ENCODE data around the gene LMBR1. TPM values are rescaled to one million over a fixed set of nuclear protein-coding genes. Genes with fewer than 3 reads are reported as not detected.
"Not testable (repeated sequence)": the region's sequence is repeated elsewhere in the genome, so short reads cannot be mapped to it uniquely, and the experiment has no call there.

Gene LMBR1
- total RNA-seq, 1 donor from 2014 or later, result 37.3 TPM

- no peak overlapping the region for H3K4me3 Mint-ChIP-seq (ENCODE audit: unreplicated experiment)
- H3K9me3 Mint-ChIP-seq (ENCODE audit: low read depth), result peaks cover 15% of the 10 kb centered on the region
- H3K4me1 Mint-ChIP-seq (ENCODE audit: low read depth), result peaks cover 10% of the 10 kb centered on the region
- TF ChIP-seq, protein P1, sequence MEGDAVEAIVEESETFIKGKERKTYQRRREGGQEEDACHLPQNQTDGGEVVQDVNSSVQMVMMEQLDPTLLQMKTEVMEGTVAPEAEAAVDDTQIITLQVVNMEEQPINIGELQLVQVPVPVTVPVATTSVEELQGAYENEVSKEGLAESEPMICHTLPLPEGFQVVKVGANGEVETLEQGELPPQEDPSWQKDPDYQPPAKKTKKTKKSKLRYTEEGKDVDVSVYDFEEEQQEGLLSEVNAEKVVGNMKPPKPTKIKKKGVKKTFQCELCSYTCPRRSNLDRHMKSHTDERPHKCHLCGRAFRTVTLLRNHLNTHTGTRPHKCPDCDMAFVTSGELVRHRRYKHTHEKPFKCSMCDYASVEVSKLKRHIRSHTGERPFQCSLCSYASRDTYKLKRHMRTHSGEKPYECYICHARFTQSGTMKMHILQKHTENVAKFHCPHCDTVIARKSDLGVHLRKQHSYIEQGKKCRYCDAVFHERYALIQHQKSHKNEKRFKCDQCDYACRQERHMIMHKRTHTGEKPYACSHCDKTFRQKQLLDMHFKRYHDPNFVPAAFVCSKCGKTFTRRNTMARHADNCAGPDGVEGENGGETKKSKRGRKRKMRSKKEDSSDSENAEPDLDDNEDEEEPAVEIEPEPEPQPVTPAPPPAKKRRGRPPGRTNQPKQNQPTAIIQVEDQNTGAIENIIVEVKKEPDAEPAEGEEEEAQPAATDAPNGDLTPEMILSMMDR (IDR thresholded peaks at IDR 0.05), result no peak
- H3K36me3 Mint-ChIP-seq (ENCODE audit: low read depth), result peaks cover 2% of the 10 kb centered on the region
- H3K27me3 Mint-ChIP-seq (ENCODE audit: low read depth), result no peaks in the 10 kb centered on the region
- no peak for DNase-seq (ENCODE audit: low spot score)
- H3K27ac Mint-ChIP-seq (ENCODE audit: unreplicated experiment), result no peak overlapping the region
Observed at GRCh38 chr7:156845379-156846101, 47.4 kb downstream of the LMBR1 start.

- peaks cover 17% of the 10 kb centered on the region for H3K4me1 Mint-ChIP-seq (ENCODE audit: low read depth)
- not testable (repeated sequence) for H3K9me3 Mint-ChIP-seq (ENCODE audit: low read depth); H3K36me3 Mint-ChIP-seq (ENCODE audit: low read depth); DNase-seq (ENCODE audit: low spot score); H3K27me3 Mint-ChIP-seq (ENCODE audit: low read depth); H3K27ac Mint-ChIP-seq (ENCODE audit: unreplicated experiment); H3K4me3 Mint-ChIP-seq (ENCODE audit: unreplicated experiment)
Observed at GRCh38 chr7:156843582-156843981, 49.4 kb downstream of the LMBR1 start.

DNA sequence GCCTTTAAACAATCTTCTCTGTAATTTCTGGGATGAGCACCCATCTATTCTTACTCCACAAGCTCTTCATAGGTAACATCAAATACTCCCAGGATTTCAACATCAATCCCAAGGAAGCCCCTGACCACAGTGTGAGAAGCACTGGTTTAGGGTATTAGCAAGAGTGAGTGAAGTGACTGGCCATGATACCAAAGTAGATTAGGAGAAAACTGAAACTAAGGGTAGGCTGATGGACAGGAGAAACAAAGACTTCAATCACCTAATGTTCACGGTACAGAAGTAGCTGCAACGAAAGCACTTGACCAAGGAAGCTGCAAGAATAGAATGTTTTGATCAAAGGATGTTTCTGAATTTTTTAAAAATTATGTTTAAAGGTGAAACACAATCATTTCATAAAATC, 49.8 kb downstream of the LMBR1 start:
- H3K36me3 Mint-ChIP-seq (ENCODE audit: low read depth), result no peaks in the 10 kb centered on the region
- DNase-seq (ENCODE audit: low spot score), result no peak
- H3K4me1 Mint-ChIP-seq (ENCODE audit: low read depth), result peaks cover 17% of the 10 kb centered on the region
- H3K27me3 Mint-ChIP-seq (ENCODE audit: low read depth), result no peaks in the 10 kb centered on the region
- H3K9me3 Mint-ChIP-seq (ENCODE audit: low read depth), result peaks cover 5% of the 10 kb centered on the region
- no peak overlapping the region for H3K27ac Mint-ChIP-seq (ENCODE audit: unreplicated experiment)
- TF ChIP-seq, protein P1 (IDR thresholded peaks at IDR 0.05), result no peak
- H3K4me3 Mint-ChIP-seq (ENCODE audit: unreplicated experiment), result no peak overlapping the region

- DNase-seq (ENCODE audit: low spot score), result no peak
- Mint-ChIP-seq H3K27me3 (ENCODE audit: low read depth) (no peaks in the 10 kb centered on the region), H3K27ac (ENCODE audit: unreplicated experiment) (no peak overlapping the region), H3K4me1 (ENCODE audit: low read depth) (peaks cover 14% of the 10 kb centered on the region), H3K9me3 (ENCODE audit: low read depth) (peaks cover under 1% of the 10 kb centered on the region), H3K36me3 (ENCODE audit: low read depth) (no peaks in the 10 kb centered on the region), H3K4me3 (ENCODE audit: unreplicated experiment) (no peak overlapping the region)
- TF ChIP-seq, protein P1 (IDR thresholded peaks at IDR 0.05), result no peak
Observed at GRCh38 chr7:156842740-156843140, 50.2 kb downstream of the LMBR1 start.

GRCh38 chr7:156842317-156842716, 50.7 kb downstream of the LMBR1 start:
- peaks cover 13% of the 10 kb centered on the region for H3K4me1 Mint-ChIP-seq (ENCODE audit: low read depth)
- TF ChIP-seq, protein P1 (IDR thresholded peaks at IDR 0.05), result no peak

GRCh38 chr7:156841497-156841896, 51.5 kb downstream of the LMBR1 start:
- H3K36me3 Mint-ChIP-seq (ENCODE audit: low read depth), result no peaks in the 10 kb centered on the region
- no peak for DNase-seq (ENCODE audit: low spot score)
- H3K9me3 Mint-ChIP-seq (ENCODE audit: low read depth), result no peaks in the 10 kb centered on the region
- no peak overlapping the region for H3K4me3 Mint-ChIP-seq (ENCODE audit: unreplicated experiment)
- H3K4me1 Mint-ChIP-seq (ENCODE audit: low read depth), result peaks cover 13% of the 10 kb centered on the region
- TF ChIP-seq, protein P1 (IDR thresholded peaks at IDR 0.05), result no peak
- no peak overlapping the region for H3K27ac Mint-ChIP-seq (ENCODE audit: unreplicated experiment)
- H3K27me3 Mint-ChIP-seq (ENCODE audit: low read depth), result no peaks in the 10 kb centered on the region

More at GRCh38 chr7:156842317-156842716, 50.7 kb downstream of the LMBR1 start:
- Mint-ChIP-seq H3K4me3 (ENCODE audit: unreplicated experiment) (no peak overlapping the region), H3K36me3 (ENCODE audit: low read depth) (no peaks in the 10 kb centered on the region), H3K27me3 (ENCODE audit: low read depth) (no peaks in the 10 kb centered on the region), H3K27ac (ENCODE audit: unreplicated experiment) (no peak overlapping the region), H3K9me3 (ENCODE audit: low read depth) (no peaks in the 10 kb centered on the region)
- DNase-seq (ENCODE audit: low spot score), result no peak
